Measurements from ENCODE around the gene SLC22A1. TPM values are rescaled to one million over a fixed set of nuclear protein-coding genes. Genes with fewer than 3 reads are reported as not detected.

Gene SLC22A1
- total RNA-seq, 2 donors from 2014 or later, result 1.2 to 1.6 TPM

DNA sequence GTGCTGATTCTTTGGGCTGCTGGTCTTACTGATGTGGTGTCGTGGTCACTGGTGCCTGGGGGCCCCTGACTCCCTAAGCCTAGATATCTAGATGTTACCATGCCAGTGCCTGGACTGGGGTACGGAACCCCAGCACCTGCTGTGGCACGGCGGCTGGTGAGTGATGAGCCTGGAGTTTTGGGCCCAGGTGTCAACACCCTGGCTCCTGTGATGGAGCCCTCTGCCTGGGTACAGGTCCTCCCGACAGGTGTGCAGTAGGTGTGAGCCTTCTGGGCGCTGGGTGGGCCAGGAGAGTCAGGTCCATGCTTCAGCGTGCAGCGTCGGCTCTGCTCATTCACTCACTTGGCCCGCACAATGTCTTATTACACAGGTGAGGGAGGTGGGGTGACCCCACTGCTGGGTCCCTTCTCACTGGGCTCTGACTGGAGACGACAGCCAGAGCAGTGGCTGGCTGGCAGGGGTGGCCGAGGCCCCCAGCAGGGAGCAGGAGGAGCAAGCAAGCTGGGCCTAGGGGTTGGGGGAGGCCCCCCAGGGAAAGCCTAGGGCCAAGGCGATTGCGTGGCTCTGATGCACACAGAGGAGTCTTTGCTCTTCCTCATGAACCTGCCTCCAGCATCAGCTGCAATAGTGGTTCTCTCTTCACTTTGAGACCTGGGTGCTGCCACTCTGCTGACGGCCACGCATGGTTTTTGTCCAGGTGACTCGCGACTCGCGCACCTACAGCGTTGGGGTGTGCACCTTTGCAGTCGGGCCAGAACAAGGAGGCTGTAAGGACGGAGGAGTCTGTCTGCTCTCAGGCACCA, 42.5 kb upstream of the SLC22A1 start:
- peaks cover 58% of the 10 kb centered on the region for H3K36me3 ChIP-seq
- no peak overlapping the region for H3K4me3 ChIP-seq
- no peaks in the 10 kb centered on the region for H3K9me3 ChIP-seq
- no peaks in the 10 kb centered on the region for H3K4me1 ChIP-seq (ENCODE audit: control insufficient read depth in 1 of 2, low read depth in 2 of 2)
- no peaks in the 10 kb centered on the region for H3K27me3 ChIP-seq (replicated peaks; ENCODE audit: insufficient read depth)
- DNase-seq (ENCODE audit: low spot score) (no peak), ATAC-seq (ENCODE audit: insufficient number of reproducible peaks, low FRiP score, low read depth) (no peak)
- no peak overlapping the region for H3K27ac ChIP-seq
- TF ChIP-seq, protein P1, sequence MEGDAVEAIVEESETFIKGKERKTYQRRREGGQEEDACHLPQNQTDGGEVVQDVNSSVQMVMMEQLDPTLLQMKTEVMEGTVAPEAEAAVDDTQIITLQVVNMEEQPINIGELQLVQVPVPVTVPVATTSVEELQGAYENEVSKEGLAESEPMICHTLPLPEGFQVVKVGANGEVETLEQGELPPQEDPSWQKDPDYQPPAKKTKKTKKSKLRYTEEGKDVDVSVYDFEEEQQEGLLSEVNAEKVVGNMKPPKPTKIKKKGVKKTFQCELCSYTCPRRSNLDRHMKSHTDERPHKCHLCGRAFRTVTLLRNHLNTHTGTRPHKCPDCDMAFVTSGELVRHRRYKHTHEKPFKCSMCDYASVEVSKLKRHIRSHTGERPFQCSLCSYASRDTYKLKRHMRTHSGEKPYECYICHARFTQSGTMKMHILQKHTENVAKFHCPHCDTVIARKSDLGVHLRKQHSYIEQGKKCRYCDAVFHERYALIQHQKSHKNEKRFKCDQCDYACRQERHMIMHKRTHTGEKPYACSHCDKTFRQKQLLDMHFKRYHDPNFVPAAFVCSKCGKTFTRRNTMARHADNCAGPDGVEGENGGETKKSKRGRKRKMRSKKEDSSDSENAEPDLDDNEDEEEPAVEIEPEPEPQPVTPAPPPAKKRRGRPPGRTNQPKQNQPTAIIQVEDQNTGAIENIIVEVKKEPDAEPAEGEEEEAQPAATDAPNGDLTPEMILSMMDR (IDR thresholded peaks at IDR 0.05), result no peak

DNA sequence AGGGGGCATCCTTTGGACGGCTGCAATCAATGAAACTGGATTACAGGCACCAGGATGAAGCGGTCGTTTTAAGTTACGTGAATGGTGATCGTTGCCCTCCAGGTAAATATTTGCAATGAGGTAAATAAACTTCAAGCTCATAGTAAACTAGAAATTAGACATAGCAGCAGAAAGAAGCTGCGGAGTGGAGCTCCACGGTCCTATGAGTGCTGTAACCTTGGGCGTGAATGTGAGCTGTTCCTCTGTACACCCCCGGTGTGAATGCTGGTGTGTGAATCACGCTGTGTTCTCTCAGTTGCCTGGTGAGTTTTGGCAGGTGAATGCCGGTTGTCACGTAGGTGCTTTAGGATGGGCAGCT, 42.0 kb upstream of the SLC22A1 start:
- no peak overlapping the region for H3K27ac ChIP-seq
- peaks cover 62% of the 10 kb centered on the region for H3K36me3 ChIP-seq
- TF ChIP-seq, protein P1 (IDR thresholded peaks at IDR 0.05), result no peak
- H3K9me3 ChIP-seq, result no peaks in the 10 kb centered on the region
- H3K4me1 ChIP-seq (ENCODE audit: control insufficient read depth in 1 of 2, low read depth in 2 of 2), result no peaks in the 10 kb centered on the region
- no peak overlapping the region for H3K4me3 ChIP-seq
- H3K27me3 ChIP-seq (replicated peaks; ENCODE audit: insufficient read depth), result no peaks in the 10 kb centered on the region
- no peak for DNase-seq (ENCODE audit: low spot score)
- ATAC-seq (ENCODE audit: insufficient number of reproducible peaks, low FRiP score, low read depth), result no peak

DNA sequence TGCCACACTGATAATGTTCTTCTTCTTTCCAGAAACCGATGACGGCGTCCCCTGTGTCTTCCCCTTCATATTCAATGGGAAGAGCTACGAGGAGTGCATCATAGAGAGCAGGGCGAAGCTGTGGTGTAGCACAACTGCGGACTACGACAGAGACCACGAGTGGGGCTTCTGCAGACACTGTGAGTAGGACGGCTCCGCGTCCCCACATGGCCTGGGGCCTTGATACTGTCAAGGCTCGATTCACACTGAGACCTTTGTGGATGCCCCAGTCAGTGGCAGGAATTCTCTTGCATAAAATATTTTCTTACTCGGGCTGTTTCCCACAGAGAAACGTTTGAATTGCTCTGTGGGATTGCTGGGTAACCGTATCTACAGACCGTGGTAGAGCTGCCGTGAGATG, 41.5 kb upstream of the SLC22A1 start:
- ATAC-seq (ENCODE audit: insufficient number of reproducible peaks, low FRiP score, low read depth) (no peak), DNase-seq (ENCODE audit: low spot score) (no peak)
- no peak overlapping the region for H3K27ac ChIP-seq
- no peaks in the 10 kb centered on the region for H3K27me3 ChIP-seq (replicated peaks; ENCODE audit: insufficient read depth)
- H3K36me3 ChIP-seq, result peaks cover 67% of the 10 kb centered on the region
- TF ChIP-seq, protein P1 (IDR thresholded peaks at IDR 0.05), result no peak
- H3K4me1 ChIP-seq (ENCODE audit: control insufficient read depth in 1 of 2, low read depth in 2 of 2), result no peaks in the 10 kb centered on the region
- no peak overlapping the region for H3K4me3 ChIP-seq
- H3K9me3 ChIP-seq, result no peaks in the 10 kb centered on the region

DNA sequence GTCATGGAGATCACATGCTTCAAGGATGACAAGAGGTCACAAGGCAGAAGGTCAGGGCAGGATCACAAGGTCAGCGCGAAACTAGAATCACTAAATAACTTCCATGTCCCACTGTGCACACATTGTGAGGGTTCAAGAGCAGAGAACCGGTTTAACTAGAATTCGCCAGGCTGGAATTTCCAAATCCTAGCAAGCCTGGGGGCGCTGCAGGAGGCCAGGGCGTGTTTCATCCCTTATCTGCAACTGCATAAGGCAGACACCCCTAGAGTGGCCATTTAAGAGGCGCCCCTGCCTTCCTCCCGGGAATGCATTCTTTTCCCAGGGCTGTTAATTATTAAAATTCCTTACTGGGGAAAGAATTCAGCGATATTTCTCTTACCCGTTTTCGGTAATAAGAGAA, 40.2 kb upstream of the SLC22A1 start:
- H3K9me3 ChIP-seq, result no peaks in the 10 kb centered on the region

DNA sequence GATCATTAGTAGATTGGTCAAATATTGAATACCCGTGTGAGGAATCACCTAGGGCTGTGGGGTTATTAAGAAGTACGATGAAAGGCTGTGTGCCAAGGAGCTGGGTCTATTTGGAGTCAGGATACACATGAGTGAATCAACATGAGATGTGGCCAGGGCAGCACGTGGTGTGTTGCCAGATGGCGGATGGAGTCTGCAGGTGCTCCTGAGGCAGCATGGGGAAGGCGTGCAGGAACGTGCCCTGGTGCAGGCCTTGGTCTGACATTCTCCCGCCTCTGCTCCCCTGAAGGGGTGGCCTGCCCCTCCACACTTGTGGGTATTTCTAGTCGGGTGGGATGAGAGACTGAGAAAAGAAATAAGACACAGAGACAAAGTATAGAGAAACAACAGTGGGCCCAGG, 39.0 kb upstream of the SLC22A1 start:
- Histone ChIP-seq H3K27me3 (replicated peaks; ENCODE audit: insufficient read depth) (no peaks in the 10 kb centered on the region), H3K9me3 (no peaks in the 10 kb centered on the region), H3K4me3 (no peak overlapping the region), H3K4me1 (ENCODE audit: control insufficient read depth in 1 of 2, low read depth in 2 of 2) (no peaks in the 10 kb centered on the region), H3K36me3 (peaks cover 64% of the 10 kb centered on the region), H3K27ac (no peak overlapping the region)
- TF ChIP-seq, protein P1 (IDR thresholded peaks at IDR 0.05), result no peak
- no peak for ATAC-seq (ENCODE audit: insufficient number of reproducible peaks, low FRiP score, low read depth)
- no peak for DNase-seq (ENCODE audit: low spot score)

More for the DNA sequence above, 40.2 kb upstream of the SLC22A1 start:
- ATAC-seq (ENCODE audit: insufficient number of reproducible peaks, low FRiP score, low read depth) (no peak), DNase-seq (ENCODE audit: low spot score) (no peak)
- Histone ChIP-seq H3K4me3 (no peak overlapping the region), H3K27me3 (replicated peaks; ENCODE audit: insufficient read depth) (no peaks in the 10 kb centered on the region), H3K36me3 (peaks cover 67% of the 10 kb centered on the region), H3K4me1 (ENCODE audit: control insufficient read depth in 1 of 2, low read depth in 2 of 2) (no peaks in the 10 kb centered on the region), H3K27ac (no peak overlapping the region)
- TF ChIP-seq, protein P1 (IDR thresholded peaks at IDR 0.05), result no peak

Data from thoracic aorta (tissue), 2 donors.